GM12891 (cell line): ENCODE results near the gene VWA8.
"Not testable (repeated sequence)": the region's sequence is repeated elsewhere in the genome, so short reads cannot be mapped to it uniquely, and the experiment has no call there.

ENCODE experiments used
- DNase-seq: peaks from one replicate; pipeline ENCODE4 v3.0.0; 2011; ENCODE audit warnings: low spot score; ENCODE audit not compliant: insufficient read length
- FAIRE-seq: peaks from 2 replicates; lab custom pipeline; 2011; peaks lifted over from hg19 to GRCh38; lab: Jason Lieb, UNC
- PAX5 ChIP-seq: IDR thresholded peaks from 2 replicates; pipeline ENCODE4 v1.6.1; 2011; ENCODE audit warnings: low read length, moderate library complexity, mild to moderate bottlenecking; ENCODE audit not compliant: insufficient read depth, severe bottlenecking
- POLR2A ChIP-seq: IDR thresholded peaks from 2 replicates; pipeline ENCODE4 v1.6.1; 2011; ENCODE audit warnings: low read depth, low read length, control low read depth
- POLR2AphosphoS5 ChIP-seq: IDR thresholded peaks from 2 replicates; pipeline ENCODE4 v1.6.1; 2011; ENCODE audit warnings: low read depth, low read length, control low read depth
- POU2F2 ChIP-seq: IDR thresholded peaks from 2 replicates; pipeline ENCODE4 v1.6.1; 2011; ENCODE audit warnings: low read depth, mild to moderate bottlenecking, control low read depth, low read length, moderate library complexity
- SPI1 ChIP-seq: IDR thresholded peaks from 2 replicates; pipeline ENCODE4 v1.6.1; 2011; ENCODE audit warnings: low read depth, low read length, control low read depth
- TAF1 ChIP-seq: IDR thresholded peaks from 2 replicates; pipeline ENCODE4 v1.6.1; 2011; ENCODE audit warnings: low read depth, low read length, control low read depth

Gene VWA8

GRCh38 chr13:41545432-41545707 lies 415.5 kb downstream of the VWA8 start:
- no peak for DNase-seq
- no peak for FAIRE-seq
- no peak for TF ChIP-seq SPI1
- TF ChIP-seq POLR2A: no peak
- TF ChIP-seq POU2F2: no peak
- TF ChIP-seq TAF1: no peak

GRCh38 chr13:41543664-41544300 lies 417.1 kb downstream of the VWA8 start:
- DNase-seq: no peak
- TF ChIP-seq SPI1: no peak
- no peak for TF ChIP-seq POLR2AphosphoS5
- TF ChIP-seq TAF1: no peak
- no peak for TF ChIP-seq PAX5
- no peak for TF ChIP-seq POLR2A
- TF ChIP-seq POU2F2: no peak
- FAIRE-seq: no peak

GRCh38 chr13:41542799-41543198 lies 418.1 kb downstream of the VWA8 start:
- not testable (repeated sequence) for FAIRE-seq, DNase-seq

GRCh38 chr13:41542281-41542680 lies 418.6 kb downstream of the VWA8 start:
- FAIRE-seq: no peak
- DNase-seq: no peak
- TF ChIP-seq SPI1: no peak

GRCh38 chr13:41541142-41541938 lies 419.6 kb downstream of the VWA8 start:
- FAIRE-seq (no peak), DNase-seq (no peak)
- no peak for TF ChIP-seq POU2F2
- no peak for TF ChIP-seq SPI1
- no peak for TF ChIP-seq POLR2AphosphoS5
- TF ChIP-seq PAX5: no peak
- no peak for TF ChIP-seq POLR2A
- no peak for TF ChIP-seq TAF1

GRCh38 chr13:41540240-41540639 lies 420.7 kb downstream of the VWA8 start:
- FAIRE-seq, DNase-seq: not testable (repeated sequence)

GRCh38 chr13:41533266-41534052 lies 427.4 kb downstream of the VWA8 start:
- no peak for FAIRE-seq
- no peak for TF ChIP-seq POLR2AphosphoS5
- no peak for TF ChIP-seq SPI1
- TF ChIP-seq POLR2A: no peak
- TF ChIP-seq TAF1: no peak
- TF ChIP-seq POU2F2: no peak
- TF ChIP-seq PAX5: no peak
- no peak for DNase-seq

- FAIRE-seq (no peak), DNase-seq (no peak)
- TF ChIP-seq POU2F2 (no peak), SPI1 (no peak)
Observed at GRCh38 chr13:41528021-41528420, 432.9 kb downstream of the VWA8 start.

GRCh38 chr13:41520660-41521630 lies 440.0 kb downstream of the VWA8 start:
- TF ChIP-seq POLR2A (no peak), POLR2AphosphoS5 (no peak), PAX5 (no peak), SPI1 (no peak), TAF1 (no peak), POU2F2 (no peak)
- FAIRE-seq (no peak), DNase-seq (no peak)
